HL-60 (cell line): ENCODE measurements around the gene TANK.

Experiments used
- GABPA ChIP-seq: IDR thresholded peaks from 2 replicates; pipeline ENCODE4 v1.6.1; 2012; ENCODE audit warnings: low read depth
- POLR2AphosphoS5 ChIP-seq: IDR thresholded peaks from 2 replicates; pipeline ENCODE4 v1.6.1; 2012; ENCODE audit warnings: low read depth
- SPI1 ChIP-seq: IDR thresholded peaks from 2 replicates; pipeline ENCODE4 v1.6.1; 2012; ENCODE audit warnings: low read depth, mild to moderate bottlenecking, borderline replicate concordance
- TF ChIP-seq, protein P1 (sequence below): IDR thresholded peaks from one replicate; pipeline ENCODE4 v1.5.1; 2011; ENCODE audit warnings: low read length, control low read depth, inconsistent platforms; ENCODE audit not compliant: insufficient read depth
- TF ChIP-seq, protein P2 (sequence below): IDR thresholded peaks from 2 replicates; pipeline ENCODE4 v1.6.1; 2012; ENCODE audit warnings: low read depth; ENCODE audit not compliant: insufficient replicate concordance

DNA sequence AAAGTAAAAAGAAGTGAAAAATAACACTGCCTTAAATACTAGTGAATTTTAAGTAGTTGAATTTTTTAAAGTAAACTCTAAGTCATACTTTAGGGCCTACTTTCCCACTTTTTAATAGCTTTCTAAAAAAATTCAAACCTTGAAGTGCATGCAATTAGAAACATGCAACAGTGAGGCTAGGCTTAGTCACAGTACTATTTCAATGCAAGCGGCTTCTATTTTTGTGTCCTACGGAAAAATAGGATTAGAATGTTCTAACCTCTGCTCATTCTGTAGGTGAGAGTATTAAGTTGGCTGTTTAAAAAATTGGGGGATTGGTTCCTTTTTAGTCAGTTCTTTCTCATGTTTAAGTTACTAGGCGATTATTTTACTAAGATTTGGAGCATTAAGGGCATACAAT is 108.9 kb downstream of the TANK start:
- TF ChIP-seq, protein P1, sequence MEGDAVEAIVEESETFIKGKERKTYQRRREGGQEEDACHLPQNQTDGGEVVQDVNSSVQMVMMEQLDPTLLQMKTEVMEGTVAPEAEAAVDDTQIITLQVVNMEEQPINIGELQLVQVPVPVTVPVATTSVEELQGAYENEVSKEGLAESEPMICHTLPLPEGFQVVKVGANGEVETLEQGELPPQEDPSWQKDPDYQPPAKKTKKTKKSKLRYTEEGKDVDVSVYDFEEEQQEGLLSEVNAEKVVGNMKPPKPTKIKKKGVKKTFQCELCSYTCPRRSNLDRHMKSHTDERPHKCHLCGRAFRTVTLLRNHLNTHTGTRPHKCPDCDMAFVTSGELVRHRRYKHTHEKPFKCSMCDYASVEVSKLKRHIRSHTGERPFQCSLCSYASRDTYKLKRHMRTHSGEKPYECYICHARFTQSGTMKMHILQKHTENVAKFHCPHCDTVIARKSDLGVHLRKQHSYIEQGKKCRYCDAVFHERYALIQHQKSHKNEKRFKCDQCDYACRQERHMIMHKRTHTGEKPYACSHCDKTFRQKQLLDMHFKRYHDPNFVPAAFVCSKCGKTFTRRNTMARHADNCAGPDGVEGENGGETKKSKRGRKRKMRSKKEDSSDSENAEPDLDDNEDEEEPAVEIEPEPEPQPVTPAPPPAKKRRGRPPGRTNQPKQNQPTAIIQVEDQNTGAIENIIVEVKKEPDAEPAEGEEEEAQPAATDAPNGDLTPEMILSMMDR: no peak
- TF ChIP-seq SPI1 (no peak), POLR2AphosphoS5 (no peak), GABPA (no peak)
- TF ChIP-seq, protein P2, sequence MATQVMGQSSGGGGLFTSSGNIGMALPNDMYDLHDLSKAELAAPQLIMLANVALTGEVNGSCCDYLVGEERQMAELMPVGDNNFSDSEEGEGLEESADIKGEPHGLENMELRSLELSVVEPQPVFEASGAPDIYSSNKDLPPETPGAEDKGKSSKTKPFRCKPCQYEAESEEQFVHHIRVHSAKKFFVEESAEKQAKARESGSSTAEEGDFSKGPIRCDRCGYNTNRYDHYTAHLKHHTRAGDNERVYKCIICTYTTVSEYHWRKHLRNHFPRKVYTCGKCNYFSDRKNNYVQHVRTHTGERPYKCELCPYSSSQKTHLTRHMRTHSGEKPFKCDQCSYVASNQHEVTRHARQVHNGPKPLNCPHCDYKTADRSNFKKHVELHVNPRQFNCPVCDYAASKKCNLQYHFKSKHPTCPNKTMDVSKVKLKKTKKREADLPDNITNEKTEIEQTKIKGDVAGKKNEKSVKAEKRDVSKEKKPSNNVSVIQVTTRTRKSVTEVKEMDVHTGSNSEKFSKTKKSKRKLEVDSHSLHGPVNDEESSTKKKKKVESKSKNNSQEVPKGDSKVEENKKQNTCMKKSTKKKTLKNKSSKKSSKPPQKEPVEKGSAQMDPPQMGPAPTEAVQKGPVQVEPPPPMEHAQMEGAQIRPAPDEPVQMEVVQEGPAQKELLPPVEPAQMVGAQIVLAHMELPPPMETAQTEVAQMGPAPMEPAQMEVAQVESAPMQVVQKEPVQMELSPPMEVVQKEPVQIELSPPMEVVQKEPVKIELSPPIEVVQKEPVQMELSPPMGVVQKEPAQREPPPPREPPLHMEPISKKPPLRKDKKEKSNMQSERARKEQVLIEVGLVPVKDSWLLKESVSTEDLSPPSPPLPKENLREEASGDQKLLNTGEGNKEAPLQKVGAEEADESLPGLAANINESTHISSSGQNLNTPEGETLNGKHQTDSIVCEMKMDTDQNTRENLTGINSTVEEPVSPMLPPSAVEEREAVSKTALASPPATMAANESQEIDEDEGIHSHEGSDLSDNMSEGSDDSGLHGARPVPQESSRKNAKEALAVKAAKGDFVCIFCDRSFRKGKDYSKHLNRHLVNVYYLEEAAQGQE: no peak
